ENCODE measurements around the gene ADAR.
A peak's percentile ranks its signal among the peaks of the same experiment; 100 is the strongest.

The ADAR gene

DNA sequence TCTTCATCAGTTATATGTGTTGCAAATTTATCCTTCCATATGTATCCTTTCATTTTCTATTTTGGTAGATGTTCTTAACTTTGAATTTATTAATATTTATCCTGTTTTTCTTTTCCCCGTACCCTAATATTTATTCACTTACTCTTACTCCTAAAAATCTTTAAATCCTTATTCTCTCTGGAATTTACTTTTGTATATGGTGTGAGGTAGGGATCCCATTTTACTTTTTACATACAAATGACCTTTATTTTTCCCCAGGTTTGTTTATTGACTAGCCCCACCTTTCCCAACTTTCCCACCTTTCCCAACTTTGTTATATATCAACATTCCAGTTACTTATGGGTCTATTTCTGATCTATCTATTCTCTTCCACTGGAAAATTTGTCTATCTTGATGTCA lies 21.7 kb upstream of the ADAR start:
- CTCF ChIA-PET = no interaction called here
- TF ChIP-seq, protein P1, sequence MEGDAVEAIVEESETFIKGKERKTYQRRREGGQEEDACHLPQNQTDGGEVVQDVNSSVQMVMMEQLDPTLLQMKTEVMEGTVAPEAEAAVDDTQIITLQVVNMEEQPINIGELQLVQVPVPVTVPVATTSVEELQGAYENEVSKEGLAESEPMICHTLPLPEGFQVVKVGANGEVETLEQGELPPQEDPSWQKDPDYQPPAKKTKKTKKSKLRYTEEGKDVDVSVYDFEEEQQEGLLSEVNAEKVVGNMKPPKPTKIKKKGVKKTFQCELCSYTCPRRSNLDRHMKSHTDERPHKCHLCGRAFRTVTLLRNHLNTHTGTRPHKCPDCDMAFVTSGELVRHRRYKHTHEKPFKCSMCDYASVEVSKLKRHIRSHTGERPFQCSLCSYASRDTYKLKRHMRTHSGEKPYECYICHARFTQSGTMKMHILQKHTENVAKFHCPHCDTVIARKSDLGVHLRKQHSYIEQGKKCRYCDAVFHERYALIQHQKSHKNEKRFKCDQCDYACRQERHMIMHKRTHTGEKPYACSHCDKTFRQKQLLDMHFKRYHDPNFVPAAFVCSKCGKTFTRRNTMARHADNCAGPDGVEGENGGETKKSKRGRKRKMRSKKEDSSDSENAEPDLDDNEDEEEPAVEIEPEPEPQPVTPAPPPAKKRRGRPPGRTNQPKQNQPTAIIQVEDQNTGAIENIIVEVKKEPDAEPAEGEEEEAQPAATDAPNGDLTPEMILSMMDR (IDR thresholded peaks at IDR 0.05; ENCODE audit: control extremely low read depth, extremely low read depth, low read depth, missing control alignments) = no peak
- DNase-seq (ENCODE audit: extremely low spot score) = no peak
- POLR2A ChIA-PET = no interaction called here

DNA sequence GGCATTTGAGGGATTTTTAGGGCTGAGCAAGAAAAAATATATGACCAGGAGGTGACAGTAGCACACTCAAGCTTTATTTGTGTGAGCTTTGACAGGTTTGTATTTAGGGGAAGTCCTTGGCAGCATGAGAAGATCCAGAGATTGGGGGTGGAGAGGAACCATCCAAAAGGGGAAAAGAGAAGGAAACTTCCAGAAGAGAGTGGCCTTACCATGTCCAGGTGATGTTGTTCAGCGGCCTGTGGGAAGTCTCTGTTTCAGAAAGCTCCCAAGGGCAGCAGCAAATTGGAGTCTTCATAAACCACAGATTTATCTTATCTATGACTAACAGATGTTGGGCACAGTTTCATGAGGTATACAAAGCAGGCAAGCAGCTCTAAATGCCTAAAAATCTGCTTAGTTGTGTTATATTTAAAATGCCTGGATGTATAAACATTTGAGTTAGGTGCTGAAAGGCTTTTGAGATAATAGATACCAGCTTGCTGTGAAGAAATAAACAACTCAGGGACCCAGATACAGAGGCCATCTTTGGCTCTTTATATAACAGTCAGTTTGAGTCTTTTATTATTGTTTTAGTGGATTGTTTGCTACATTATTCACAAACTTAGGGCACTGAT lies 21.2 kb upstream of the ADAR start:
- TF ChIP-seq, protein P1 (IDR thresholded peaks at IDR 0.05; ENCODE audit: control extremely low read depth, extremely low read depth, low read depth, missing control alignments) = no peak
- DNase-seq (ENCODE audit: extremely low spot score) = no peak
- ChIA-PET CTCF (interaction anchor here (1.4 kb wide), 1 partner anchor 38 kb away, joined by 3 read pairs; no protein-coding TSS in a partner anchor), POLR2A (no interaction called here)

DNA sequence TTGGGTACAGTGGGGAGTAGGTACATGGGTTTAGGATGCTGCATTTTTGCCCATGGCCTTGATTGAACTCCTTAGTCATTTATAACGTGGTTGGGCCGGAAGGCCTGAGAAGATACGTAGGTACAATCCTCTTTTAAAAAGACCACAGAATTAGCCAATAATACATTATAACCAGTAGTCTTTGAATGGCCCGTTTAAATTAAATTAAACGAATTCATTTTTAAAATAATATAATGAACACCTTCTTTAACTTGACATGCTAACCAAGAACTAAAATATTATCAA lies 20.1 kb upstream of the ADAR start:
- TF ChIP-seq, protein P1 (IDR thresholded peaks at IDR 0.05; ENCODE audit: control extremely low read depth, extremely low read depth, low read depth, missing control alignments) = no peak
- POLR2A ChIA-PET = no interaction called here
- DNase-seq (ENCODE audit: extremely low spot score) = no peak
- CTCF ChIA-PET = interaction anchor here (1.4 to 3.2 kb wide), 2 partner anchors 18 to 39 kb away, joined by 3 to 13 read pairs; no protein-coding TSS in a partner anchor

DNA sequence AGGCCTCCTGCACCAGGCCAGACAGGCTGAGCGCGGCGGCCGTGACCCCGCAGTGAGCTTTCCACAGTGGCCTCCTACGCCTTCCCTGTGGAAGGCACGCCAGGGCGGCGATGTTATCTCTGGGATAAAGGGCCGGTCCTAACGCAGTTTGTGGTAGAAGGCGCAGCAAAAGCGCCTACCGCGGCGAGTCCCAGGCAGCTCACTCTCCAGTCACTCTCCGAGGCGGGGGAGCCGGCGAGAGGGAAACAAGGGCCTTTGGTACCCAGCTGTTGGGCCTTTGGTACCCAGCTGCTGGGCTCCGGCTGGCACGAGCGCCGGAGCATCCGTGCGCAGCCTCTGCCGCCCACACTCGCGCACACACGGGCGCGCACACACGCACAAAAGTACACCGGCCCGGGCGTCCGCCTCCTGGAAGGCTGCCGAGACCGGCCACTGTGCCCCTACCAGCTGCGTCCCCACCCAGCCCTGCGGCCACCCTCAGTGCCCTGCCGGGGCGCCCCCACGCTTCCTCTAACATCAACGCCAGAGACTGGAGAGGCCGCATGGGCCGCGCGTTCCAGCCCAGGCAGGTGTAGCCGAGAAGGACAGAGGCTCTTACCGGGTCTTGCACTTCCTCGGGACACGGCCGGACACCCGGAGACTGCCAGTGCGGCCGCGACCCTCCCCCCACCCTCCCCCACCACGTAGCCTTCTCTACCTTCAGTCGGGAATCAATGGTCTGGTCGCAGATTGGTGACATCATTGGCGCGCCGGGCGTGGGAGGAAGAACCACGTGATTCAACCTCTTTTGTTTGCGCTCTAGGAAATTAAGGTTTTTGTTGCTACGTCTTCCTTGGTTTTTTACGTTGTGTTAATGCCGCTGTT lies 19.5 kb upstream of the ADAR start:
- ChIA-PET POLR2A (no interaction called here), CTCF (interaction anchor here (0.8 to 3.2 kb wide), 7 partner anchors 10 to 335 kb away, joined by 3 to 13 read pairs (median 3); partner anchors contain the start of gene PYGO2)
- TF ChIP-seq, protein P1 (IDR thresholded peaks at IDR 0.05; ENCODE audit: control extremely low read depth, extremely low read depth, low read depth, missing control alignments) = no peak
- DNase-seq (ENCODE audit: extremely low spot score) = peak; percentile 84

DNA sequence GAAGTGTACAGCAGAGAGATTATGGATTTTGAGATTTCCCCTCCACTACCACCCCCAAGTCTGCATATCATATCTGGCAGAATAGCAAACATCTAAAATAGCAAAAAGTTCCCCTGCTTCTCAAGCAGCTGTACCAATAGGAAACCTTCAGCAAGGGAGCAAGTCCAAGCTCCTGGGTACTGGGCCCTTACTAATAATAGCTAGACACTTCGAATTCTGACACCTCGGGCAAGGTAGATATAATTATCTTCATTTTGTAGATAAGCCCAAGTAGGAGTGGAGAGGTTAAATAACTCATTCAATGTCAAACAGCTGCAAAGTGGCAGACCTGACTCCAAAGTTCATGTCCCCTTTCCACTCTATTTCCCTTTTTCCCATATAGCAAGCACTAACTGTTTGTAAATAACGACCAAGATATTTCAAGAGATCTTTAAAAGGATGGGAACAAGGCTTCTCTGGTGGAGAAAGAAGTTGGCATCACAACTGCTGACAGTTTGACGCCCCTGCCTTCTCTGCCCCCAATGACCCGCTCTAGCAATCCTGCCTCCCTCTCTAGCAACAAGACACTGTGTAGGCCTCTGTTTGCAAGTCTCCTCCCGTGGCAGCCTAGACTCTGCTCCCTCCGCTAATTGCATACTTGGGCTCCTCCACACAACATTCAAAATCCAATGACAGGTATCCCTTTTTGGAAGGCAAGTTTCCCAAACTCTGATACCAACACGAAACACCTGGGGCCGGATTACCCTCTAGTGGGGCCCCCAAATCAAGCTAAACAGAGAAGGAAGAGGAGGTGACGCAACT lies 18.7 kb upstream of the ADAR start:
- TF ChIP-seq, protein P1 (IDR thresholded peaks at IDR 0.05; ENCODE audit: control extremely low read depth, extremely low read depth, low read depth, missing control alignments) = no peak
- no peak for DNase-seq (ENCODE audit: extremely low spot score)
- ChIA-PET POLR2A (no interaction called here), CTCF (interaction anchor here (0.8 to 3.2 kb wide), 7 partner anchors 9 to 335 kb away, joined by 3 to 13 read pairs (median 3); partner anchors contain the start of gene PYGO2)

Measured in GM10248 (cell line).